AG04450 (cell line): ENCODE data around the gene PRR7. TPM values are rescaled to one million over a fixed set of nuclear protein-coding genes. Genes with fewer than 3 reads are reported as not detected.

Source experiments
- CTCF ChIA-PET: fragments of 300-600, 350-600 bp; formaldehyde crosslinking; extraction: SDS; loops from one replicate; lab custom pipeline; 2022; ENCODE audit warnings: antibody characterized with exemption, inconsistent platforms; lab: Charles Lee
- POLR2A ChIA-PET: fragments of 350-600 bp; formaldehyde crosslinking; extraction: SDS; loops from one replicate; lab custom pipeline; 2021; ENCODE audit warnings: antibody characterized with exemption, inconsistent platforms; lab: Yijun Ruan, JAX
- DNase-seq: peaks from one replicate; pipeline ENCODE4 v3.0.0-alpha.2; 2011; ENCODE audit warnings: low read depth, low spot score
- H3K27ac ChIP-seq: one replicate; pipeline ENCODE4 v1.5.1; 2012; ENCODE audit warnings: low read depth, low read length, control low read depth
- H3K27me3 ChIP-seq: one replicate; pipeline ENCODE4 v1.6.0; 2012; ENCODE audit warnings: low read length; ENCODE audit not compliant: control insufficient read depth, insufficient read depth
- H3K4me3 ChIP-seq: 2 replicates; pipeline ENCODE4 v1.5.1; 2011; ENCODE audit warnings: mild to moderate bottlenecking, low read depth, low read length, control low read depth
- H3K9me3 ChIP-seq: 2 replicates; pipeline ENCODE4 v1.5.1; 2012; ENCODE audit warnings: low read length; ENCODE audit not compliant: control insufficient read depth, insufficient read depth
- CTCF ChIP-seq: IDR thresholded peaks from 2 replicates; pipeline ENCODE4 v1.5.1; 2011; ENCODE audit warnings: low read depth, low read length, control low read depth, inconsistent platforms
- polyA plus RNA-seq: library from polyadenylated mRNA; depleted of rRNA; stranded (reverse); fragments of >200 nt; gene quantifications from 2 replicates; pipeline ENCODE4 v1.2.3, GENCODE V29; 2011

PRR7 gene
- polyA plus RNA-seq, 1 experiment: 1.0 TPM

GRCh38 chr5:177432839-177433657 lies 13.6 kb upstream of the PRR7 start:
- no peak overlapping the region for H3K4me3 ChIP-seq
- DNase-seq: no peak
- H3K27ac ChIP-seq: no peak overlapping the region
- no peak for TF ChIP-seq CTCF
- no peaks in the 10 kb centered on the region; the same call in 1 of the 2 replicates for H3K9me3 ChIP-seq
- POLR2A ChIA-PET: no interaction called here
- H3K27me3 ChIP-seq: no peaks in the 10 kb centered on the region
- CTCF ChIA-PET: interaction anchor here (1.4 kb wide), 1 partner anchor 24 kb away, joined by 3 read pairs; no protein-coding TSS in a partner anchor

GRCh38 chr5:177433658-177434217 lies 12.9 kb upstream of the PRR7 start:
- Histone ChIP-seq H3K27me3 (no peaks in the 10 kb centered on the region), H3K27ac (no peak overlapping the region), H3K4me3 (no peak overlapping the region), H3K9me3 (no peaks in the 10 kb centered on the region; the same call in 1 of the 2 replicates)
- ChIA-PET POLR2A (no interaction called here), CTCF (interaction anchor here (1.4 kb wide), 1 partner anchor 24 kb away, joined by 3 read pairs; no protein-coding TSS in a partner anchor)
- no peak for DNase-seq
- no peak for TF ChIP-seq CTCF

GRCh38 chr5:177434437-177434836 lies 12.2 kb upstream of the PRR7 start:
- Histone ChIP-seq H3K27me3 (no peaks in the 10 kb centered on the region), H3K9me3 (no peaks in the 10 kb centered on the region; the same call in 1 of the 2 replicates), H3K4me3 (no peak overlapping the region), H3K27ac (no peak overlapping the region)
- DNase-seq: no peak
- ChIA-PET POLR2A (interaction anchor here (0.8 kb wide), 1 partner anchor 10 kb away, joined by 3 read pairs; no protein-coding TSS in a partner anchor), CTCF (interaction anchor here (1.4 kb wide), 1 partner anchor 23 kb away, joined by 3 read pairs; no protein-coding TSS in a partner anchor)
- TF ChIP-seq CTCF: no peak

GRCh38 chr5:177434942-177435738 lies 11.5 kb upstream of the PRR7 start:
- TF ChIP-seq CTCF: no peak
- Histone ChIP-seq H3K4me3 (no peak overlapping the region), H3K27ac (no peak overlapping the region), H3K27me3 (no peaks in the 10 kb centered on the region), H3K9me3 (no peaks in the 10 kb centered on the region; the same call in 1 of the 2 replicates)
- ChIA-PET POLR2A (interaction anchor here (0.8 kb wide), 1 partner anchor 9 kb away, joined by 3 read pairs; no protein-coding TSS in a partner anchor), CTCF (no interaction called here)
- DNase-seq: no peak
